Fibroblast of lung (primary cell): ENCODE measurements around the gene BPTF. TPM values are rescaled to one million over a fixed set of nuclear protein-coding genes. Genes with fewer than 3 reads are reported as not detected.
"Not testable (repeated sequence)": the region's sequence is repeated elsewhere in the genome, so short reads cannot be mapped to it uniquely, and the experiment has no call there.

Experiments used
- DNase-seq, 2 donors: peaks; one replicate each; pipeline versions ENCODE4 v3.0.0 to v3.0.0-alpha.2; 2010; ENCODE audit warnings: low read depth in 2 of 2
- H2AFZ ChIP-seq: 2 replicates; pipeline ENCODE4 v1.5.1; 2012; ENCODE audit warnings: low read length, control low read depth, inconsistent platforms
- H3K27ac ChIP-seq: 2 replicates; pipeline ENCODE4 v1.5.1; 2011; ENCODE audit warnings: low read length, control low read depth; ENCODE audit not compliant: insufficient read depth
- H3K27me3 ChIP-seq: 2 replicates; pipeline ENCODE4 v1.5.1; 2011; ENCODE audit warnings: mild to moderate bottlenecking, low read length; ENCODE audit not compliant: control insufficient read depth, insufficient read depth
- H3K36me3 ChIP-seq: 2 replicates; pipeline ENCODE4 v1.5.1; 2011; ENCODE audit warnings: low read length; ENCODE audit not compliant: control insufficient read depth, insufficient read depth
- H3K4me1 ChIP-seq: 2 replicates; pipeline ENCODE4 v1.5.1; 2011; ENCODE audit warnings: low read length; ENCODE audit not compliant: control insufficient read depth, insufficient read depth; ENCODE audit errors: extremely low read depth
- H3K4me2 ChIP-seq: 2 replicates; pipeline ENCODE4 v1.5.1; 2011; ENCODE audit warnings: low read length, control low read depth; ENCODE audit not compliant: insufficient read depth; ENCODE audit errors: extremely low read depth
- H3K4me3 ChIP-seq, 4 experiments: fragments of 200-600 bp in 1 of 4; sonication (generic) in 1 of 4; replicated peaks in 1 of 4; 2 replicates each; pipeline ENCODE4 v1.5.1; 2011 to 2016; ENCODE audit warnings: low read length in 4 of 4, low read depth in 3 of 4, mild to moderate bottlenecking in 3 of 4, control low read depth in 2 of 4, inconsistent platforms in 1 of 4, mixed read lengths in 1 of 4; ENCODE audit not compliant: insufficient read depth in 1 of 4; ENCODE audit errors: control extremely low read depth in 1 of 4
- H3K79me2 ChIP-seq: 2 replicates; pipeline ENCODE4 v1.5.1; 2012; ENCODE audit warnings: mild to moderate bottlenecking, low read length, inconsistent platforms; ENCODE audit not compliant: control insufficient read depth, insufficient read depth
- H3K9ac ChIP-seq: 2 replicates; pipeline ENCODE4 v1.5.1; 2011; ENCODE audit warnings: mild to moderate bottlenecking, low read length, control low read depth; ENCODE audit not compliant: insufficient read depth
- H3K9me3 ChIP-seq: 2 replicates; pipeline ENCODE4 v1.5.1; 2012; ENCODE audit warnings: low read depth, low read length; ENCODE audit not compliant: control insufficient read depth, insufficient read depth
- H4K20me1 ChIP-seq: 2 replicates; pipeline ENCODE4 v1.5.1; 2011; ENCODE audit warnings: low read length; ENCODE audit not compliant: control insufficient read depth, insufficient read depth; ENCODE audit errors: extremely low read depth
- EZH2 ChIP-seq: IDR thresholded peaks from 2 replicates; pipeline ENCODE4 v1.5.1; 2012; ENCODE audit warnings: low read length, control low read depth, mild to moderate bottlenecking; ENCODE audit errors: missing control alignments
- polyA plus RNA-seq, 2 donors: library from polyadenylated mRNA; depleted of rRNA in 1 of 2; stranded (reverse) in 1 of 2; unstranded in 1 of 2; fragments of >200 nt; gene quantifications; 2 replicates each; pipeline ENCODE4 v1.2.1, GENCODE V29; 2011 to 2012; ENCODE audit warnings: missing spikeins in 1 of 2
- total RNA-seq: library from RNA; depleted of rRNA; stranded (reverse); fragments of >200 nt; gene quantifications from 2 replicates; pipeline ENCODE4 v1.2.1, GENCODE V29; 2014
- TF ChIP-seq, protein P1 (sequence below), 2 donors: IDR thresholded peaks in 1 of 2; conservative IDR thresholded peaks in 1 of 2; 1 replicate in 1 of 2; 2 replicates in 1 of 2; pipeline ENCODE4 v1.5.1; 2011 to 2012; ENCODE audit warnings: low read length in 2 of 2, control low read depth in 1 of 2, inconsistent platforms in 1 of 2, low read depth in 1 of 2, mild to moderate bottlenecking in 1 of 2

The BPTF gene
- total and polyA plus RNA-seq, 2 donors (not counting 1 experiment from before 2014, with no cell fraction given): 35.8 to 38.6 TPM

DNA sequence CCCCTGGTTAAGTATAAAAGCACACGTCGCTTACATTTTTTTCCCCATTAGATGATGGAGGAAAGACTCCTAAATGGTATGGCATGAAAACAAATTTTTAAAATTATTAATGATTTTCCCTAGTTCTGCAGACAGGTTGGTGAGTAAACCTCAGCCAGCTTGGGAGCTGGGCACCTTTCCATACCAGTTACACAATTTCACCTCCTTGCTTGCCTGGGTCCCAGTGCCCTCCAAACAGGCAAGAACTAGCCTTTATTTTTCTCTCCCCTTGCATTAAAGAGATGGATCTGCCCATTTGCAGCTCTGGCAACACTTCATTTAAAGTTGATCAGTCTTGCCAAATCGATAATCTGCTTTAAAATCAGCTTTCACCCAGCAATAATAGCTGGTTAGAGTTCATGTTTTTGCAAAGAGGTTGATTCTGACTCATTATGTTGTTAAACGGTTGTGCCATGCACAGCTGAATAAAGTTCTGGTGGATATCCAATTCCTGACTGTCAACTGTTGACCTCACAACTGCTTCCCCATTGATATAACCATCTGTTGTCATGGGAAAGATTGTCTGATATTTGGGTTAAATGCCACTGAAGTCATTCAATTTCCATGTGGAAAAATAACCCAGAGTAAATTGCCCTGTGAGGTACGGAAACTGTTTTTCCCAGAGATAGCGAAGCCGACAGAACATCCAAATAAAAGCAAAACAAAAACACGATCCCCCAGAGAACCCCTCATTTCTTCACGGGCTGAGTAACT, 169.7 kb downstream of the BPTF start:
- no peaks in the 10 kb centered on the region for H3K27me3 ChIP-seq
- H3K27ac ChIP-seq: peak overlapping the region; percentile 34
- DNase-seq: peak; percentile 76 to 91
- no peaks in the 10 kb centered on the region for H3K79me2 ChIP-seq
- no peaks in the 10 kb centered on the region for H3K9me3 ChIP-seq
- no peak overlapping the region for H2AFZ ChIP-seq
- H3K4me2 ChIP-seq: peak overlapping the region; percentile 98
- H4K20me1 ChIP-seq: no peaks in the 10 kb centered on the region
- peak overlapping the region; percentile 52 for H3K9ac ChIP-seq
- H3K4me3 ChIP-seq: peak overlapping the region; percentile 54 to 76 (median 57)
- H3K36me3 ChIP-seq: no peaks in the 10 kb centered on the region
- TF ChIP-seq EZH2: no peak
- TF ChIP-seq, protein P1, sequence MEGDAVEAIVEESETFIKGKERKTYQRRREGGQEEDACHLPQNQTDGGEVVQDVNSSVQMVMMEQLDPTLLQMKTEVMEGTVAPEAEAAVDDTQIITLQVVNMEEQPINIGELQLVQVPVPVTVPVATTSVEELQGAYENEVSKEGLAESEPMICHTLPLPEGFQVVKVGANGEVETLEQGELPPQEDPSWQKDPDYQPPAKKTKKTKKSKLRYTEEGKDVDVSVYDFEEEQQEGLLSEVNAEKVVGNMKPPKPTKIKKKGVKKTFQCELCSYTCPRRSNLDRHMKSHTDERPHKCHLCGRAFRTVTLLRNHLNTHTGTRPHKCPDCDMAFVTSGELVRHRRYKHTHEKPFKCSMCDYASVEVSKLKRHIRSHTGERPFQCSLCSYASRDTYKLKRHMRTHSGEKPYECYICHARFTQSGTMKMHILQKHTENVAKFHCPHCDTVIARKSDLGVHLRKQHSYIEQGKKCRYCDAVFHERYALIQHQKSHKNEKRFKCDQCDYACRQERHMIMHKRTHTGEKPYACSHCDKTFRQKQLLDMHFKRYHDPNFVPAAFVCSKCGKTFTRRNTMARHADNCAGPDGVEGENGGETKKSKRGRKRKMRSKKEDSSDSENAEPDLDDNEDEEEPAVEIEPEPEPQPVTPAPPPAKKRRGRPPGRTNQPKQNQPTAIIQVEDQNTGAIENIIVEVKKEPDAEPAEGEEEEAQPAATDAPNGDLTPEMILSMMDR (conservative IDR thresholded peaks at IDR 0.05 in 1 of 2, IDR thresholded peaks at IDR 0.05 in 1 of 2; ENCODE audit: low read depth in 1 of 2, low read length in 2 of 2): no peak
- peaks cover 9% of the 10 kb centered on the region for H3K4me1 ChIP-seq

GRCh38 chr17:67995570-67996263, 170.4 kb downstream of the BPTF start:
- H3K27me3 ChIP-seq: no peaks in the 10 kb centered on the region
- H3K36me3 ChIP-seq: no peaks in the 10 kb centered on the region
- H3K4me1 ChIP-seq: peaks cover 9% of the 10 kb centered on the region
- H3K4me2 ChIP-seq: peak overlapping the region; percentile 98
- no peaks in the 10 kb centered on the region for H3K79me2 ChIP-seq
- H3K27ac ChIP-seq: no peak overlapping the region
- DNase-seq: peak; percentile 2 to 14
- H3K9me3 ChIP-seq: no peaks in the 10 kb centered on the region
- peak overlapping the region; percentile 54 for H2AFZ ChIP-seq
- TF ChIP-seq, protein P1 (conservative IDR thresholded peaks at IDR 0.05 in 1 of 2, IDR thresholded peaks at IDR 0.05 in 1 of 2; ENCODE audit: low read depth in 1 of 2, low read length in 2 of 2): no peak
- no peak for TF ChIP-seq EZH2
- H4K20me1 ChIP-seq: no peaks in the 10 kb centered on the region
- peak overlapping the region; percentile 54 to 76 (median 65) for H3K4me3 ChIP-seq
- H3K9ac ChIP-seq: peak overlapping the region; percentile 52

- H3K27ac ChIP-seq: not testable (repeated sequence)
Observed at GRCh38 chr17:67996301-67997171, 171.2 kb downstream of the BPTF start, which contains the start of gene C17orf58. TSS of gene C17orf58 (minus strand) at chr17:67996469. CDS start at chr17:67996198, 271 bp downstream.

More at GRCh38 chr17:67996301-67997171, 171.2 kb downstream of the BPTF start, which contains the start of gene C17orf58:
- Histone ChIP-seq H3K9ac (peak within 1 kb of the TSS; percentile 52), H2AFZ (peak within 1 kb of the TSS; percentile 54), H3K4me3 (peak within 1 kb of the TSS; percentile 54 to 76 (median 65)), H3K4me2 (peak within 1 kb of the TSS; percentile 98)
- not testable (repeated sequence) for H3K36me3 ChIP-seq, H4K20me1 ChIP-seq, H3K9me3 ChIP-seq, H3K27me3 ChIP-seq, H3K79me2 ChIP-seq, H3K4me1 ChIP-seq
- peak; percentile 31 to 39 for DNase-seq
